ENCODE results near the gene SH3TC1.

The SH3TC1 gene

DNA sequence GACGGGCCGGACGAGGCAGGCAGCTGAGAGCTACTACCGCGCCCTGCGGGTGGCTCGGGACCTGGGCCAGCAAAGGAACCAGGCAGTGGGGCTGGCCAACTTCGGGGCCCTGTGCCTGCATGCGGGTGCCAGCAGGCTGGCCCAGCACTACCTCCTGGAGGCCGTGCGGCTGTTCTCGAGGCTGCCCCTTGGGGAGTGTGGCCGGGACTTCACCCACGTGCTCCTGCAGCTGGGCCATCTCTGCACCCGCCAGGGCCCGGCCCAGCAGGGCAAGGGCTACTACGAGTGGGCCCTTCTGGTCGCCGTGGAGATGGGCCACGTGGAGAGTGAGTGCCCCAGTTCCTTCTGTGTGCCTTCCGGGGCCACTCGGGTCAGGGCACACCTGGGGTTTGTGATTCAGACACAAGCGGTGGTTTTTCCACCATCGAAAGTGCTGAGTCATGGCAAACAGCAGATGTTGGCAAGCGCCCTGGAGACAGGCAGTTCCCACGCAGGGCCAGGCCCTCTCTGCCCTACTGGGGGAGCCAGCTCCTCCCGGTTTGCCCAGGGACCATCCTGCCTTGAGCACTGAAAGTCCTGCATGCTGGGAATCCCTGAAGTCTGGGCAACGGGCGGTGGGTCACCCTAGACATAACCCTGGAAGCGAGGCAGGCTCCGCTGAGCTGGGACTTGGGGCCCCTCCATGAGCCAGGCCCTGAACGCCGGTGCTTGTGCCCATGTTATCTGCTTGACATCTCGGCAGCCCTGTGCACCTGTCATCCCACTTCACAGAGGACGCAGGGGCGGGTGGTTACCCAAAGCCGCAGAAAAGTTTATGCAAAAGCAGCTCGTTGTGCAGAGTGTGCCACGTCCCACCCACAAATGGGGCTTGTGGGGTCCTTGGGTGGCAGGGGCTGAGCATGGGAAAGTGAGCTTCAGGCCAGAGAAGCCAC lies 29.5 kb downstream of the SH3TC1 start:
- H3K9me3 Mint-ChIP-seq, result no peaks in the 10 kb centered on the region
- peaks cover under 1% of the 10 kb centered on the region for H3K27me3 Mint-ChIP-seq (ENCODE audit: low read depth, poor library complexity)

GRCh38 chr4:8229331-8229975 lies 30.4 kb downstream of the SH3TC1 start:
- Mint-ChIP-seq H3K27me3 (ENCODE audit: low read depth, poor library complexity) (peaks cover under 1% of the 10 kb centered on the region), H3K36me3 (ENCODE audit: low read depth) (no peaks in the 10 kb centered on the region), H3K9me3 (no peaks in the 10 kb centered on the region), H3K27ac (no peak overlapping the region), H3K4me3 (no peak overlapping the region), H3K4me1 (peaks cover 42% of the 10 kb centered on the region)
- no peak for DNase-seq
- no peak for TF ChIP-seq CTCF (IDR thresholded peaks at IDR 0.05)

More for the DNA sequence above, 29.5 kb downstream of the SH3TC1 start:
- H3K4me1 Mint-ChIP-seq, result peaks cover 50% of the 10 kb centered on the region
- no peak overlapping the region for H3K4me3 Mint-ChIP-seq
- H3K36me3 Mint-ChIP-seq (ENCODE audit: low read depth), result no peaks in the 10 kb centered on the region
- TF ChIP-seq CTCF (IDR thresholded peaks at IDR 0.05), result no peak
- H3K27ac Mint-ChIP-seq, result no peak overlapping the region
- no peak for DNase-seq

DNA sequence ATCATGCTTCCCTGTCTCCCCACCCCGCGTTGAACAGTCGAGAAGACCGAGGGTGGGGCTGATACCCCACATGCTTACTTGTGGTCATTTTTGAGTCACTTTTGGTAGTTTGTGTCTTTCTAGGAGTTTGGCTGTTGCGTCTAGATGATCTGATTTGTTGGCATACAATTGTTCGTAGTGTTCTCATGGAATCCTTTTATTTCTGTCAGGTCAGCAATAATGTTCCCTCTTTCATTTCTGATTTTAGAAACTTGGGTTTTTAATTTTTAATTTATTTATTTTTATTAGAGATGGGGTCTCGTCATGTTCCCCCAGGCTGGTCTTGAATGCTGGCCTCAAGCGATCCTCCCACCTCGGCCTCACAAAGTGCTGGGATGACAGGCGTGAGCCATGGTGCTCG lies 30.9 kb downstream of the SH3TC1 start:
- H3K36me3 Mint-ChIP-seq (ENCODE audit: low read depth), result no peaks in the 10 kb centered on the region
- H3K4me3 Mint-ChIP-seq, result no peak overlapping the region

DNA sequence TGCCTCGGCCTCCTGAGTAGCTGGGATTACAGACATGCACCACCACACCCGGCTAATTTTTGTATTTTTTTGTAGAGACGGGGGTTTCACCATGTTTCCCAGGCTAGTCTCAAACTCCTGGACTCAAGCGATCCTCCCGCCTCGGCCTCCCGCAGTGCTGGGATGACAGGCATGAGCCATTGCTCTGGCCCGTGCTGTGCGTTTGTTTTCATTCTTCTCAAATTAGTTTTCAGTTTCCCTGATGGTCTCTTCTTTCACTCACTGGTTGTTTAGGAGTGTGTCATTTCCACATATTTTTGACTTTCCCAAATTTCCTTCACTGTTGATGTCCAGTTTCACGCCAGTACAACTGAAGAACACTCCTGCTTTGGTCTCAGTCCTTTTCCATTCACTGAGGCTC lies 31.8 kb downstream of the SH3TC1 start:
- Mint-ChIP-seq H3K27me3 (ENCODE audit: low read depth, poor library complexity) (peaks cover 4% of the 10 kb centered on the region), H3K4me1 (peaks cover 28% of the 10 kb centered on the region), H3K9me3 (no peaks in the 10 kb centered on the region), H3K4me3 (no peak overlapping the region), H3K36me3 (ENCODE audit: low read depth) (no peaks in the 10 kb centered on the region), H3K27ac (peak overlapping the region; percentile 71)
- DNase-seq, result no peak
- TF ChIP-seq CTCF (IDR thresholded peaks at IDR 0.05), result no peak

More for the DNA sequence above, 30.9 kb downstream of the SH3TC1 start:
- Mint-ChIP-seq H3K4me1 (peaks cover 37% of the 10 kb centered on the region), H3K9me3 (no peaks in the 10 kb centered on the region), H3K27me3 (ENCODE audit: low read depth, poor library complexity) (peaks cover 4% of the 10 kb centered on the region), H3K27ac (no peak overlapping the region)
- TF ChIP-seq CTCF (IDR thresholded peaks at IDR 0.05), result no peak
- no peak for DNase-seq

DNA sequence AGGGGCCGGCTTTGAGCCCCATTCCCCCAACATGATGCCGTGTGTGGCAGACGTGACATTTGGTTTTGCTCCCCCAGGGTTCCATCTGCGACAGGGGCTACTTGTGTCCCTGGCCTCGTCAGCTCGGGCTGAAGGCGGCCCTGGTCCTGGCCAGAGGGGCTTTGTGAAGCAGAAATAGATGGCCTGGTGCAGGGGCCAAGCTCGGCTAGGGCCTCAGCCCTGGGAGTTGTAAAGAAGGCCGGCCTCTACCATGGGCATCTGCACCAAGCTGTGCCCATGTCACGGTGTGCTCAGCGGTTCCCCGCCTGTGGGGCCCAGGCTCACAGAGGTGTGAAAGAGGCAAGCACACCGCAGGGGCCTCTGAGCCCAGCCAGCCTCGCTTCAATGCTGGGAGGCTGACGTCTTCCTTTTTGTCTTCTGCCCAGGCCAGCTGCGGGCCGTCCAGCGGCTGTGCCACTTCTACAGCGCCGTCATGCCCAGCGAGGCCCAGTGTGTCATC lies 32.5 kb downstream of the SH3TC1 start:
- Mint-ChIP-seq H3K4me3 (no peak overlapping the region), H3K4me1 (peaks cover 21% of the 10 kb centered on the region), H3K9me3 (no peaks in the 10 kb centered on the region), H3K27ac (no peak overlapping the region), H3K27me3 (ENCODE audit: low read depth, poor library complexity) (peaks cover 4% of the 10 kb centered on the region), H3K36me3 (ENCODE audit: low read depth) (no peaks in the 10 kb centered on the region)
- TF ChIP-seq CTCF (IDR thresholded peaks at IDR 0.05), result no peak
- DNase-seq, result no peak

Data from nephron progenitor cell (in vitro differentiated cells).